ENCODE data around the gene CASD1. TPM values are rescaled to one million over a fixed set of nuclear protein-coding genes. Genes with fewer than 3 reads are reported as not detected.

Gene CASD1
- total RNA-seq, 4 donors from 2014 or later, result 9.8 to 25.0 (median 14.2) TPM

- Histone ChIP-seq H3K4me1 (no peaks in the 10 kb centered on the region), H3K27me3 (no peaks in the 10 kb centered on the region), H3K27ac (no peak overlapping the region), H3K36me3 (peaks cover 0 to 18% of the 10 kb centered on the region in 2 donors), H3K9me3 (no peaks in the 10 kb centered on the region), H3K4me3 (no peak overlapping the region)
- TF ChIP-seq POLR2A (IDR thresholded peaks at IDR 0.05) (no peak), CTCF (IDR thresholded peaks at IDR 0.05 in 4 of 5, conservative IDR thresholded peaks at IDR 0.05 in 1 of 5) (no peak)
- in situ Hi-C loops (cut with MboI; ENCODE audit: low sequenced_read_pairs in 4 of 4) (no loop called here), intact Hi-C loops (cut with DNase I; ENCODE audit: low total_unique reads) (no loop called here)
- ATAC-seq (no peak), DNase-seq (no peak)
Observed at GRCh38 chr7:94529516-94529915, 19.9 kb downstream of the CASD1 start.

GRCh38 chr7:94530109-94530508 is 20.5 kb downstream of the CASD1 start:
- DNase-seq (no peak), ATAC-seq (no peak)
- no peaks in the 10 kb centered on the region for H3K4me1 ChIP-seq
- no peak overlapping the region for H3K27ac ChIP-seq
- in situ Hi-C loops (cut with MboI; ENCODE audit: low sequenced_read_pairs in 4 of 4) (no loop called here), intact Hi-C loops (cut with DNase I; ENCODE audit: low total_unique reads) (no loop called here)
- H3K4me3 ChIP-seq, result no peak overlapping the region
- H3K36me3 ChIP-seq, result peaks cover 0 to 22% of the 10 kb centered on the region in 2 donors
- H3K9me3 ChIP-seq, result no peaks in the 10 kb centered on the region
- no peaks in the 10 kb centered on the region for H3K27me3 ChIP-seq
- TF ChIP-seq POLR2A (IDR thresholded peaks at IDR 0.05), result no peak
- no peak for TF ChIP-seq CTCF (IDR thresholded peaks at IDR 0.05 in 4 of 5, conservative IDR thresholded peaks at IDR 0.05 in 1 of 5)

- intact Hi-C loops (cut with DNase I; ENCODE audit: low total_unique reads), result no loop called here
- TF ChIP-seq POLR2A (IDR thresholded peaks at IDR 0.05) (no peak), CTCF (IDR thresholded peaks at IDR 0.05 in 4 of 5, conservative IDR thresholded peaks at IDR 0.05 in 1 of 5) (no peak)
- Histone ChIP-seq H3K27me3 (no peaks in the 10 kb centered on the region), H3K4me3 (no peak overlapping the region), H3K36me3 (peaks cover 0 to 27% of the 10 kb centered on the region in 2 donors), H3K9me3 (no peaks in the 10 kb centered on the region), H3K27ac (no peak overlapping the region), H3K4me1 (no peaks in the 10 kb centered on the region)
- DNase-seq (no peak), ATAC-seq (no peak)
- in situ Hi-C loops (cut with MboI; ENCODE audit: low sequenced_read_pairs in 4 of 4), result no loop called here
Observed at GRCh38 chr7:94532676-94533075, 23.1 kb downstream of the CASD1 start.

- ATAC-seq (no peak), DNase-seq (no peak)
- TF ChIP-seq POLR2A (IDR thresholded peaks at IDR 0.05), result no peak
- no peak for TF ChIP-seq CTCF (IDR thresholded peaks at IDR 0.05 in 4 of 5, conservative IDR thresholded peaks at IDR 0.05 in 1 of 5)
- in situ Hi-C loops (cut with MboI; ENCODE audit: low sequenced_read_pairs in 4 of 4), result no loop called here
- Histone ChIP-seq H3K27ac (no peak overlapping the region), H3K27me3 (no peaks in the 10 kb centered on the region), H3K4me1 (no peaks in the 10 kb centered on the region), H3K4me3 (no peak overlapping the region), H3K36me3 (peaks cover 0 to 13% of the 10 kb centered on the region in 2 donors), H3K9me3 (no peaks in the 10 kb centered on the region)
- intact Hi-C loops (cut with DNase I; ENCODE audit: low total_unique reads), result no loop called here
Observed at GRCh38 chr7:94540428-94540827, 30.8 kb downstream of the CASD1 start.

GRCh38 chr7:94547126-94547525 is 37.5 kb downstream of the CASD1 start:
- ATAC-seq (no peak), DNase-seq (no peak)
- intact Hi-C loops (cut with DNase I; ENCODE audit: low total_unique reads) (no loop called here), in situ Hi-C loops (cut with MboI; ENCODE audit: low sequenced_read_pairs in 4 of 4) (no loop called here)
- H3K27me3 ChIP-seq, result no peaks in the 10 kb centered on the region
- peaks cover 0 to 3% of the 10 kb centered on the region in 2 donors for H3K4me1 ChIP-seq
- H3K9me3 ChIP-seq, result no peaks in the 10 kb centered on the region
- no peak overlapping the region for H3K27ac ChIP-seq
- H3K4me3 ChIP-seq, result no peak overlapping the region
- H3K36me3 ChIP-seq, result peaks cover 0 to 14% of the 10 kb centered on the region in 2 donors
- TF ChIP-seq CTCF (IDR thresholded peaks at IDR 0.05 in 4 of 5, conservative IDR thresholded peaks at IDR 0.05 in 1 of 5) (no peak), POLR2A (IDR thresholded peaks at IDR 0.05) (no peak)

Measured in gastrocnemius medialis (tissue), 4 donors.